IMR-90 (cell line): Measurements from ENCODE around the gene MRPL43. TPM values are rescaled to one million over a fixed set of nuclear protein-coding genes. Genes with fewer than 3 reads are reported as not detected.

Source experiments
- ATAC-seq: fragments of 200-7000 bp; cut with Tn5 transposase; 2 replicates; pipeline ENCODE4 v1.9.1; 2020; ENCODE audit warnings: low read depth, mild to moderate bottlenecking, moderate library complexity
- BruUV-seq: library from RNA; stranded (reverse); fragments of 400-500 nt; replicated peaks from 2 replicates; lab custom pipeline; 2021; lab: Mats Ljungman, UMichigan
- CTCF ChIA-PET: fragments of 300-600 bp; formaldehyde crosslinking; extraction: SDS; loops from one replicate; lab custom pipeline; 2021; ENCODE audit warnings: antibody characterized with exemption; lab: Yijun Ruan, JAX
- POLR2A ChIA-PET: fragments of 300-600 bp; sonication (Branson Sonifier 250); formaldehyde crosslinking; loops from one replicate; lab custom pipeline; 2022; ENCODE audit warnings: antibody characterized with exemption; ENCODE audit not compliant: unreplicated experiment; lab: Charles Lee
- DNase-seq: peaks from one replicate; pipeline ENCODE4 v3.0.0; 2013
- H2AFZ ChIP-seq: replicated peaks from 2 replicates; pipeline ENCODE3; 2013; ENCODE audit warnings: low read length, mild to moderate bottlenecking; ENCODE audit not compliant: poor library complexity
- H2AK5ac ChIP-seq: 2 replicates; pipeline ENCODE4 v1.6.1; 2013; ENCODE audit warnings: low read depth, low read length, inconsistent platforms
- H2AK9ac ChIP-seq: replicated peaks from 2 replicates; pipeline ENCODE3; 2013; ENCODE audit warnings: mild to moderate bottlenecking, low read depth, low read length, moderate library complexity; ENCODE audit not compliant: poor library complexity
- H2BK120ac ChIP-seq: 2 replicates; pipeline ENCODE4 v1.6.1; 2013; ENCODE audit warnings: low read depth, low read length, inconsistent platforms
- H2BK15ac ChIP-seq: 3 replicates; pipeline ENCODE4 v1.6.1; 2013; ENCODE audit warnings: low read depth, low read length, inconsistent platforms
- H2BK20ac ChIP-seq: 2 replicates; pipeline ENCODE4 v1.6.1; 2013; ENCODE audit warnings: low read depth, mild to moderate bottlenecking, inconsistent platforms, low read length, moderate library complexity
- H2BK5ac ChIP-seq: 2 replicates; pipeline ENCODE4 v1.6.1; 2013; ENCODE audit warnings: mild to moderate bottlenecking, low read depth, low read length, inconsistent platforms; ENCODE audit not compliant: poor library complexity, severe bottlenecking
- H3K14ac ChIP-seq: replicated peaks from 2 replicates; pipeline ENCODE4 v1.6.1; 2013; ENCODE audit warnings: low read depth, low read length, inconsistent platforms
- H3K18ac ChIP-seq: 2 replicates; pipeline ENCODE4 v1.6.1; 2013; ENCODE audit warnings: low read depth, low read length, control low read depth
- H3K23ac ChIP-seq: 2 replicates; pipeline ENCODE4 v1.6.1; 2013; ENCODE audit warnings: low read depth, low read length, inconsistent platforms
- H3K27ac ChIP-seq: 2 replicates; pipeline ENCODE4 v1.5.1; 2013; ENCODE audit warnings: mild to moderate bottlenecking, control low read depth, low read length; ENCODE audit not compliant: insufficient read depth
- H3K27me3 ChIP-seq: 2 replicates; pipeline ENCODE4 v1.6.1; 2013; ENCODE audit warnings: low read length; ENCODE audit not compliant: control insufficient read depth, insufficient read depth
- H3K36me3 ChIP-seq: 2 replicates; pipeline ENCODE4 v1.6.1; 2013; ENCODE audit warnings: low read length, mixed read lengths; ENCODE audit not compliant: control insufficient read depth, insufficient read depth
- H3K4ac ChIP-seq: 2 replicates; pipeline ENCODE4 v1.6.1; 2013; ENCODE audit warnings: low read depth, low read length, inconsistent platforms
- H3K4me1 ChIP-seq: 2 replicates; pipeline ENCODE4 v1.6.1; 2013; ENCODE audit warnings: low read length, mixed read lengths; ENCODE audit not compliant: control insufficient read depth, insufficient read depth
- H3K4me2 ChIP-seq: 2 replicates; pipeline ENCODE4 v1.6.1; 2013; ENCODE audit warnings: low read depth, mild to moderate bottlenecking, control low read depth, low read length, moderate library complexity
- H3K4me3 ChIP-seq: 2 replicates; pipeline ENCODE4 v1.5.1; 2013; ENCODE audit warnings: low read depth, mild to moderate bottlenecking, control low read depth, low read length, moderate library complexity; ENCODE audit not compliant: insufficient read depth
- H3K56ac ChIP-seq: 2 replicates; pipeline ENCODE4 v1.6.1; 2013; ENCODE audit warnings: low read length, inconsistent platforms; ENCODE audit not compliant: insufficient read depth; ENCODE audit errors: extremely low read depth
- H3K79me1 ChIP-seq, 2 experiments: 2 replicates each; pipeline ENCODE4 v1.6.1; 2013; ENCODE audit warnings: low read length in 2 of 2, inconsistent platforms in 1 of 2, low read depth in 1 of 2
- H3K9ac ChIP-seq: 2 replicates; pipeline ENCODE4 v1.6.1; 2013; ENCODE audit warnings: low read depth, low read length, control low read depth
- H3K9me1 ChIP-seq: 2 replicates; pipeline ENCODE4 v1.6.1; 2013; ENCODE audit warnings: low read length, inconsistent platforms; ENCODE audit not compliant: insufficient read depth
- H3K9me3 ChIP-seq: 2 replicates; pipeline ENCODE4 v1.6.1; 2013; ENCODE audit warnings: low read length; ENCODE audit not compliant: control insufficient read depth, insufficient read depth
- H4K20me1 ChIP-seq: 2 replicates; pipeline ENCODE4 v1.6.1; 2013; ENCODE audit warnings: low read length, inconsistent platforms; ENCODE audit not compliant: insufficient read depth
- H4K5ac ChIP-seq: 2 replicates; pipeline ENCODE4 v1.6.1; 2013; ENCODE audit warnings: mild to moderate bottlenecking, low read depth, low read length, control low read depth
- H4K8ac ChIP-seq, 2 experiments: 2 replicates each; pipeline ENCODE4 v1.6.1; 2013; ENCODE audit warnings: low read depth in 2 of 2, low read length in 2 of 2, control low read depth in 1 of 2, inconsistent platforms in 1 of 2
- H4K91ac ChIP-seq: 2 replicates; pipeline ENCODE4 v1.6.1; 2013; ENCODE audit warnings: low read depth, low read length, inconsistent platforms; ENCODE audit not compliant: insufficient read depth
- CHD1 ChIP-seq: IDR thresholded peaks from 2 replicates; pipeline ENCODE4 v1.6.1; 2012; ENCODE audit warnings: low read depth, low read length, improper control_type of control experiment
- MAZ ChIP-seq: IDR thresholded peaks from 2 replicates; pipeline ENCODE4 v1.6.1; 2012; ENCODE audit warnings: low read depth, mild to moderate bottlenecking, low read length, improper control_type of control experiment, moderate library complexity, borderline replicate concordance
- NFE2L2 ChIP-seq: fragments of 150-350 bp; IDR thresholded peaks from 2 replicates; pipeline ENCODE4 v1.6.1; 2016; ENCODE audit warnings: low read depth, mild to moderate bottlenecking, low read length
- RAD21 ChIP-seq: IDR thresholded peaks from 2 replicates; pipeline ENCODE4 v1.6.1; 2012; ENCODE audit warnings: low read length, improper control_type of control experiment
- SMC3 ChIP-seq: fragments of 150-350 bp; IDR thresholded peaks from 2 replicates; pipeline ENCODE4 v1.6.1; 2016; ENCODE audit warnings: low read depth, mild to moderate bottlenecking, antibody characterized with exemption, low read length, moderate library complexity
- WGBS, 2 experiments: methylation state at CpG; one replicate each; pipeline versions ENCODE4 v1.1.5 to v1.1.7; 2013; ENCODE audit warnings: missing lambda C conversion rate in 2 of 2; ENCODE audit not compliant: insufficient read length in 1 of 2; ENCODE audit errors: extremely low coverage in 2 of 2; 5-methylcytosine and 5-hydroxymethylcytosine counted together
- dilution Hi-C: fragments of 300-500 bp; cut with HindIII; formaldehyde crosslinking; loops from one replicate; pipeline ENCODE4 v1.14.3; 2018; ENCODE audit warnings: low sequenced_read_pairs; ENCODE audit not compliant: unreplicated experiment
- in situ Hi-C: fragments of 300-500 bp; cut with MboI; formaldehyde crosslinking; loops from 3 replicates; pipeline ENCODE4 v1.14.3; 2019; ENCODE audit warnings: low sequenced_read_pairs, inconsistent platforms, mixed read lengths
- intact Hi-C: fragments of 100-400 bp; cut with micrococcal nuclease; formaldehyde crosslinking; loops from 2 replicates; pipeline ENCODE4 v1.10.0; 2022
- polyA plus RNA-seq, 3 experiments: library from polyadenylated mRNA; depleted of rRNA; stranded (reverse); fragments of >200 nt; gene quantifications; 2 replicates each; pipeline ENCODE4 v1.2.3, GENCODE V29; 2012; ENCODE audit warnings: low replicate concordance in 1 of 3
- total RNA-seq: library from RNA; depleted of rRNA; stranded (reverse); fragments of >200 nt; gene quantifications from 2 replicates; pipeline ENCODE4 v1.2.3, GENCODE V29; 2012
- TF ChIP-seq, protein P1 (sequence below): conservative IDR thresholded peaks from 2 replicates; pipeline ENCODE4 v1.5.1; 2012; ENCODE audit warnings: mild to moderate bottlenecking, low read depth, low read length, improper control_type of control experiment

The MRPL43 gene
- total and polyA plus RNA-seq, 2 of the 4 experiments (the other 2 are of a cell fraction): 61.3 to 142 TPM

DNA sequence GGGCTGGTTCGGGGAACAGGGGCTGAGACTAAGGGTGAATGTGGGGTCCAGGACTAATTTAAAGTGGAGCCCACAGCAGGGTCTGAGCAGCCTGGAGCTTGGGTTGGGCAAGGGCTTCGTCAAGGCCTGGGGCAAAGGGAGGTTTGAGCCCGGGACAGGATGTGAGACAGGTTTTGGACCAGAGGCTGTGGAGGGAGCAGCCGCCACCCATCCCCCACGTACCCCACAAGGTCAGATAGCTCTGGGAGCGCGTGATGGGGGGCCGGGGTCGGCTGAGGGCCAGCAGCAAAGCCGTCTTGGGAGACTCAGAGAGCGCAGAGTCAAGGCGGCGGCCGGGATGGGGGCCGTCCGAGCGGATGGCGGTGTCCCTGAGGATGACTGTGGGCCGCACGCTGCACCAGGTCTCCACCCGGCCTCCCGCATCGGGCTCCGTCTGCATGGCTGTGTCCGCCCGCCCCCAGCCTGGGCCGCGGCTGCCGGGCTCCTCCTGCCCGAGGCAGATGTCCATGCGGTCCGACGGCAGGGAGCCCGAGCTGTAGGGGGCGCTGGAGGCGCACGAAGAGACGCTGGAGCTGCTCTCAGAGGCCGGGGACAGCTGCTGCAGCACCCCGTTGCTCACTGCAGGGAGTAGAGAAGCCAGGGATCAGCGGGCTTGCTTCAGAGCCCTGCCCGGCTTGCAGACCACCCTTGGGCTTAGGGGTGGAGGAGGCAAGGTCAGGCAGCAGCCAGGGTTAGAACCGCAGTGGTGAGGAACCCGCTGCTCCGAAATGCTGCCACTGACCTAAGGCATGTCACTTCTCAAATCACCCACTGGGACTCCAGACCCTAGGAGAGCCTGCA lies 31.5 kb upstream of the MRPL43 start:
- no peak overlapping the region for H2BK20ac ChIP-seq
- H3K4me3 ChIP-seq: no peak overlapping the region
- H3K9ac ChIP-seq: no peak overlapping the region
- H3K18ac ChIP-seq: no peak overlapping the region
- no peak overlapping the region for H4K5ac ChIP-seq
- H3K23ac ChIP-seq: no peak overlapping the region
- ChIA-PET CTCF (interaction anchor here (0.7 to 6.8 kb wide), 13 partner anchors 12 to 124 kb away, joined by 3 to 48 read pairs (median 4); partner anchors contain the start of genes LZTS2, PDZD7 and SFXN3), POLR2A (no interaction called here)
- dilution Hi-C loops: no loop called here
- 0 out of 4 replicates have a peak, but pooled peaks cover 0 to 7% of the 10 kb centered on the region in 2 experiments for H3K79me1 ChIP-seq
- H3K4me2 ChIP-seq: no peak overlapping the region
- H3K9me1 ChIP-seq: peaks cover 2% of the 10 kb centered on the region; the same call in 1 of the 2 replicates
- H2AFZ ChIP-seq: peak overlapping the region; percentile 79
- H2BK15ac ChIP-seq: no peak overlapping the region
- no peak overlapping the region for H2AK9ac ChIP-seq
- H2AK5ac ChIP-seq: no peak overlapping the region
- no peaks in the 10 kb centered on the region for H3K36me3 ChIP-seq
- H4K8ac ChIP-seq: no peak overlapping the region
- peak; percentile 51 for TF ChIP-seq SMC3
- TF ChIP-seq, protein P1, sequence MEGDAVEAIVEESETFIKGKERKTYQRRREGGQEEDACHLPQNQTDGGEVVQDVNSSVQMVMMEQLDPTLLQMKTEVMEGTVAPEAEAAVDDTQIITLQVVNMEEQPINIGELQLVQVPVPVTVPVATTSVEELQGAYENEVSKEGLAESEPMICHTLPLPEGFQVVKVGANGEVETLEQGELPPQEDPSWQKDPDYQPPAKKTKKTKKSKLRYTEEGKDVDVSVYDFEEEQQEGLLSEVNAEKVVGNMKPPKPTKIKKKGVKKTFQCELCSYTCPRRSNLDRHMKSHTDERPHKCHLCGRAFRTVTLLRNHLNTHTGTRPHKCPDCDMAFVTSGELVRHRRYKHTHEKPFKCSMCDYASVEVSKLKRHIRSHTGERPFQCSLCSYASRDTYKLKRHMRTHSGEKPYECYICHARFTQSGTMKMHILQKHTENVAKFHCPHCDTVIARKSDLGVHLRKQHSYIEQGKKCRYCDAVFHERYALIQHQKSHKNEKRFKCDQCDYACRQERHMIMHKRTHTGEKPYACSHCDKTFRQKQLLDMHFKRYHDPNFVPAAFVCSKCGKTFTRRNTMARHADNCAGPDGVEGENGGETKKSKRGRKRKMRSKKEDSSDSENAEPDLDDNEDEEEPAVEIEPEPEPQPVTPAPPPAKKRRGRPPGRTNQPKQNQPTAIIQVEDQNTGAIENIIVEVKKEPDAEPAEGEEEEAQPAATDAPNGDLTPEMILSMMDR: peak; percentile 89
- TF ChIP-seq NFE2L2: no peak
- peak; percentile 79 for TF ChIP-seq RAD21
- no peak for TF ChIP-seq CHD1
- TF ChIP-seq MAZ: 0 out of 2 replicates have a peak, but pooled peaks have one; percentile 29
- no peak overlapping the region for H4K91ac ChIP-seq
- BruUV-seq: no TSS peak
- no peak overlapping the region for H2BK120ac ChIP-seq
- no peak overlapping the region for H2BK5ac ChIP-seq
- DNase-seq (peak; percentile 77), ATAC-seq (peak; percentile 90)
- H3K56ac ChIP-seq: no peak overlapping the region
- H3K27ac ChIP-seq: no peak overlapping the region
- intact Hi-C loops: loop anchor here (2.0 to 10.0 kb wide), 2 partner anchors 48 to 454 kb away; no protein-coding TSS in a partner anchor
- in situ Hi-C loops: no loop called here
- peaks cover 10% of the 10 kb centered on the region for H3K4me1 ChIP-seq
- H3K27me3 ChIP-seq: peaks cover 1% of the 10 kb centered on the region; the same call in 1 of the 2 replicates
- 4% methylated on average over 21 of the region's 45 CpGs; no CpG with 5 or more reads in 1 of the 2 experiments for WGBS, 2 experiments
- no peak overlapping the region for H3K14ac ChIP-seq
- H3K4ac ChIP-seq: no peak overlapping the region
- H4K20me1 ChIP-seq: no peaks in the 10 kb centered on the region
- no peaks in the 10 kb centered on the region for H3K9me3 ChIP-seq
